ENCODE measurements around the gene RGL4. TPM values are rescaled to one million over a fixed set of nuclear protein-coding genes. Genes with fewer than 3 reads are reported as not detected.

RGL4 gene
- total and polyA plus RNA-seq, 2 of the 13 experiments (the other 11 are each of a cell fraction or from before 2014, with no cell fraction given), result not detected

DNA sequence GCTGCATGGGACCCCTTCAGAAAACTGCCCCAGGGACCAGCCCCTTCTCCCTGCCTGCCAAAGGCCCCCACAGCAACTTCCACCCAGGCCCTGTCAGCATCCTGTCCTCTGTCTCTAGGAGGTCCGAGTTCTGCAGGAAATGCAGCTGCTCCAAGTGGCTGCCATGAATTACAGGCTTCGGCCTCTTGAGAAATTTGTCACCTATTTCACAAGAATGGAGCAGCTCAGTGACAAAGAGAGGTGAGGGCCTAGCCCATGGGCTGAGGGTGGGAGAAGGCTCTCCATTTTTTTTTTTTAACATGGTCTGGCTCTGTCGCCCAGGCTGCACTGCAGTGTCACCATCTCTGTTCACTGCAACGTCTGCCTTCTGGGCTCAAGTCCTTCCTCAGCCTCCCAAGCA, 7.3 kb downstream of the RGL4 start:
- Histone ChIP-seq H3K9me3 (ENCODE audit: low read length) (no peaks in the 10 kb centered on the region), H3K4me2 (ENCODE audit: low read depth, low read length) (no peak overlapping the region), H3K36me3 (replicated peaks in 1 of 2; ENCODE audit: control insufficient read depth in 1 of 2, insufficient read depth in 2 of 2, low read length in 2 of 2) (peaks cover 21 to 75% of the 10 kb centered on the region in 2 experiments; a peak in 4 of 5 replicates), H3K9ac (ENCODE audit: insufficient read depth, low read depth, low read length) (no peak overlapping the region), H4K20me1 (ENCODE audit: insufficient read depth, low read length) (no peaks in the 10 kb centered on the region), H3K4me3 (replicated peaks in 1 of 3; ENCODE audit: insufficient read depth in 1 of 3, low read depth in 2 of 3, low read length in 3 of 3) (no peak overlapping the region), H3K27me3 (ENCODE audit: control insufficient read depth in 1 of 2, insufficient read depth in 2 of 2, low read length in 2 of 2) (no peaks in the 10 kb centered on the region), H3K27ac (ENCODE audit: extremely low read length, insufficient read depth, low read length) (no peak overlapping the region), H2AFZ (ENCODE audit: low read length) (no peak overlapping the region), H3K4me1 (ENCODE audit: insufficient read depth, low read length) (peaks cover 17% of the 10 kb centered on the region), H3K79me2 (ENCODE audit: insufficient read depth, low read length) (peaks cover 18% of the 10 kb centered on the region)
- CTCF ChIA-PET (ENCODE audit: low intra/inter-chr PET ratio, low total read pairs), result no interaction called here
- POLR2A ChIA-PET, result no interaction called here
- WGBS (ENCODE audit: low lambda C conversion rate), result 100% methylated on average over 2 of the region's 4 CpGs
- in situ Hi-C loops (cut with HindIII; ENCODE audit: extremely low pct_ligation_motif_present, low pct_unique_long_range_greater_than_20kb) (no loop called here), intact Hi-C loops (cut with micrococcal nuclease; ENCODE audit: unreplicated experiment) (no loop called here)
- no peak for DNase-seq (ENCODE audit: low spot score)
- BruUV-seq (replicated peaks), result no TSS peak
- no peak for ATAC-seq
- FAIRE-seq, result no peak
- no peak for TF ChIP-seq ZNF761 (CRISPR knock-in tag; conservative IDR thresholded peaks at IDR 0.05)
- TF ChIP-seq, protein P1, sequence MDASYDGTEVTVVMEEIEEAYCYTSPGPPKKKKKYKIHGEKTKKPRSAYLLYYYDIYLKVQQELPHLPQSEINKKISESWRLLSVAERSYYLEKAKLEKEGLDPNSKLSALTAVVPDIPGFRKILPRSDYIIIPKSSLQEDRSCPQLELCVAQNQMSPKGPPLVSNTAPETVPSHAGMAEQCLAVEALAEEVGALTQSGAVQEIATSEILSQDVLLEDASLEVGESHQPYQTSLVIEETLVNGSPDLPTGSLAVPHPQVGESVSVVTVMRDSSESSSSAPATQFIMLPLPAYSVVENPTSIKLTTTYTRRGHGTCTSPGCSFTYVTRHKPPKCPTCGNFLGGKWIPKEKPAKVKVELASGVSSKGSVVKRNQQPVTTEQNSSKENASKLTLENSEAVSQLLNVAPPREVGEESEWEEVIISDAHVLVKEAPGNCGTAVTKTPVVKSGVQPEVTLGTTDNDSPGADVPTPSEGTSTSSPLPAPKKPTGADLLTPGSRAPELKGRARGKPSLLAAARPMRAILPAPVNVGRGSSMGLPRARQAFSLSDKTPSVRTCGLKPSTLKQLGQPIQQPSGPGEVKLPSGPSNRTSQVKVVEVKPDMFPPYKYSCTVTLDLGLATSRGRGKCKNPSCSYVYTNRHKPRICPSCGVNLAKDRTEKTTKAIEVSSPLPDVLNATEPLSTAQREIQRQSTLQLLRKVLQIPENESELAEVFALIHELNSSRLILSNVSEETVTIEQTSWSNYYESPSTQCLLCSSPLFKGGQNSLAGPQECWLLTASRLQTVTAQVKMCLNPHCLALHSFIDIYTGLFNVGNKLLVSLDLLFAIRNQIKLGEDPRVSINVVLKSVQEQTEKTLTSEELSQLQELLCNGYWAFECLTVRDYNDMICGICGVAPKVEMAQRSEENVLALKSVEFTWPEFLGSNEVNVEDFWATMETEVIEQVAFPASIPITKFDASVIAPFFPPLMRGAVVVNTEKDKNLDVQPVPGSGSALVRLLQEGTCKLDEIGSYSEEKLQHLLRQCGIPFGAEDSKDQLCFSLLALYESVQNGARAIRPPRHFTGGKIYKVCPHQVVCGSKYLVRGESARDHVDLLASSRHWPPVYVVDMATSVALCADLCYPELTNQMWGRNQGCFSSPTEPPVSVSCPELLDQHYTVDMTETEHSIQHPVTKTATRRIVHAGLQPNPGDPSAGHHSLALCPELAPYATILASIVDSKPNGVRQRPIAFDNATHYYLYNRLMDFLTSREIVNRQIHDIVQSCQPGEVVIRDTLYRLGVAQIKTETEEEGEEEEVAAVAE (CRISPR knock-in tag; IDR thresholded peaks at IDR 0.05; ENCODE audit: borderline replicate concordance), result no peak
- TF ChIP-seq, protein P2, sequence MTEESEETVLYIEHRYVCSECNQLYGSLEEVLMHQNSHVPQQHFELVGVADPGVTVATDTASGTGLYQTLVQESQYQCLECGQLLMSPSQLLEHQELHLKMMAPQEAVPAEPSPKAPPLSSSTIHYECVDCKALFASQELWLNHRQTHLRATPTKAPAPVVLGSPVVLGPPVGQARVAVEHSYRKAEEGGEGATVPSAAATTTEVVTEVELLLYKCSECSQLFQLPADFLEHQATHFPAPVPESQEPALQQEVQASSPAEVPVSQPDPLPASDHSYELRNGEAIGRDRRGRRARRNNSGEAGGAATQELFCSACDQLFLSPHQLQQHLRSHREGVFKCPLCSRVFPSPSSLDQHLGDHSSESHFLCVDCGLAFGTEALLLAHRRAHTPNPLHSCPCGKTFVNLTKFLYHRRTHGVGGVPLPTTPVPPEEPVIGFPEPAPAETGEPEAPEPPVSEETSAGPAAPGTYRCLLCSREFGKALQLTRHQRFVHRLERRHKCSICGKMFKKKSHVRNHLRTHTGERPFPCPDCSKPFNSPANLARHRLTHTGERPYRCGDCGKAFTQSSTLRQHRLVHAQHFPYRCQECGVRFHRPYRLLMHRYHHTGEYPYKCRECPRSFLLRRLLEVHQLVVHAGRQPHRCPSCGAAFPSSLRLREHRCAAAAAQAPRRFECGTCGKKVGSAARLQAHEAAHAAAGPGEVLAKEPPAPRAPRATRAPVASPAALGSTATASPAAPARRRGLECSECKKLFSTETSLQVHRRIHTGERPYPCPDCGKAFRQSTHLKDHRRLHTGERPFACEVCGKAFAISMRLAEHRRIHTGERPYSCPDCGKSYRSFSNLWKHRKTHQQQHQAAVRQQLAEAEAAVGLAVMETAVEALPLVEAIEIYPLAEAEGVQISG (CRISPR knock-in tag; IDR thresholded peaks at IDR 0.05), result no peak
- TF ChIP-seq, protein P3, sequence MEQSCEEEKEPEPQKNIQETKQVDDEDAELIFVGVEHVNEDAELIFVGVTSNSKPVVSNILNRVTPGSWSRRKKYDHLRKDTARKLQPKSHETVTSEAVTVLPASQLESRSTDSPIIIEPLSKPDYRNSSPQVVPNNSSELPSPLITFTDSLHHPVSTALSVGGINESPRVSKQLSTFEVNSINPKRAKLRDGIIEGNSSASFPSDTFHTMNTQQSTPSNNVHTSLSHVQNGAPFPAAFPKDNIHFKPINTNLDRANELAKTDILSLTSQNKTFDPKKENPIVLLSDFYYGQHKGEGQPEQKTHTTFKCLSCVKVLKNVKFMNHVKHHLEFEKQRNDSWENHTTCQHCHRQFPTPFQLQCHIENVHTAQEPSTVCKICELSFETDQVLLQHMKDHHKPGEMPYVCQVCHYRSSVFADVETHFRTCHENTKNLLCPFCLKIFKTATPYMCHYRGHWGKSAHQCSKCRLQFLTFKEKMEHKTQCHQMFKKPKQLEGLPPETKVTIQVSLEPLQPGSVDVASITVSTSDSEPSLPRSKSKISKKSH (CRISPR knock-in tag; IDR thresholded peaks at IDR 0.05; ENCODE audit: borderline replicate concordance), result no peak
- no peak for TF ChIP-seq ZC3H13 (CRISPR knock-in tag; IDR thresholded peaks at IDR 0.05)
- TF ChIP-seq, protein P4, sequence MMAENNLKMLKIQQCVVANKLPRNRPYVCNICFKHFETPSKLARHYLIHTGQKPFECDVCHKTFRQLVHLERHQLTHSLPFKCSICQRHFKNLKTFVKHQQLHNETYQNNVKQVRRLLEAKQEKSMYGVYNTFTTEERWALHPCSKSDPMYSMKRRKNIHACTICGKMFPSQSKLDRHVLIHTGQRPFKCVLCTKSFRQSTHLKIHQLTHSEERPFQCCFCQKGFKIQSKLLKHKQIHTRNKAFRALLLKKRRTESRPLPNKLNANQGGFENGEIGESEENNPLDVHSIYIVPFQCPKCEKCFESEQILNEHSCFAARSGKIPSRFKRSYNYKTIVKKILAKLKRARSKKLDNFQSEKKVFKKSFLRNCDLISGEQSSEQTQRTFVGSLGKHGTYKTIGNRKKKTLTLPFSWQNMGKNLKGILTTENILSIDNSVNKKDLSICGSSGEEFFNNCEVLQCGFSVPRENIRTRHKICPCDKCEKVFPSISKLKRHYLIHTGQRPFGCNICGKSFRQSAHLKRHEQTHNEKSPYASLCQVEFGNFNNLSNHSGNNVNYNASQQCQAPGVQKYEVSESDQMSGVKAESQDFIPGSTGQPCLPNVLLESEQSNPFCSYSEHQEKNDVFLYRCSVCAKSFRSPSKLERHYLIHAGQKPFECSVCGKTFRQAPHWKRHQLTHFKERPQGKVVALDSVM (CRISPR knock-in tag; IDR thresholded peaks at IDR 0.05), result no peak
- TF ChIP-seq SALL2 (CRISPR knock-in tag; IDR thresholded peaks at IDR 0.05), result no peak
- no peak for TF ChIP-seq NAIF1 (CRISPR knock-in tag; IDR thresholded peaks at IDR 0.05; ENCODE audit: borderline replicate concordance)
- TF ChIP-seq SUZ12 (IDR thresholded peaks at IDR 0.05; ENCODE audit: low read depth, low read length), result no peak
- no peak for TF ChIP-seq BHLHE40 (IDR thresholded peaks at IDR 0.05; ENCODE audit: low read length)
- TF ChIP-seq SMAD9 (CRISPR knock-in tag; IDR thresholded peaks at IDR 0.05), result no peak
- TF ChIP-seq RBAK (CRISPR knock-in tag; IDR thresholded peaks at IDR 0.05), result no peak
